ENCODE data around the gene ALK.
A peak's percentile ranks its signal among the peaks of the same experiment; 100 is the strongest.

ALK gene

DNA sequence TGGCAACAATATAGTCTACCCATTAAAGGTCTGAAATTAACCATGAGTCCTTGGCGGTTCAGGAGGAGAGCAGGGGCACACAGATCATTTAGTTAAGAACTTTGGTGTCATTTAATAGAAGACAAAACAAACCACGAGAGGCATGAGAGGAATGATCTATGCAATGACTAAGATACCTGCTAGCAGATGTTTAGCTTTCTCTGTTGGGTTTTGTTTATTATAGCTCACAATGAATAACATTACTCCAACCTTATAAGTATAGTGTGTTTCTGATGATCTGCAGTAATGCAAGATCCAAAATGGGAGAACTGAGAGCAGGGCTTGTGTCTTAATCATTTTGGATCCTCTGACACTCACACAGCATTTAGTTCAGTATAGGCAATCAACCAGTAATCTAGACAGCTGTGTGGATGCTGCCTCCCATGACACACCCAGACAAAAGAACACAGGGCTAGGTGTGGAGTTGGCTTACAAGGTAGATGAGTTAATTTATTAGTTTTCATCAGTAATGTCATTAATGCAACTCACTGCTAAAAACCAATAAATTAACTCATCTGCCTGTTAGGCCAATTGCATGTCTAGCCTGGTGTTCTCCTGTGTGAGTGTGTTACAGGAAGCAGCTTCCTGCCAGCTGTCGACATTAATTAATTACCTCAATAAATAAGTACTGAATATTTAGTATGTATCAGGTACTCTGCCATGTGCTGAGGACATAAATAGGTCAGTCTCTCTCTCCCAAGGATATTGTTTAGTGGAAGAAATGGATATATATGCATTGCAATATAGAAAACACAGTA is 713.8 kb downstream of the ALK start:
- DNase-seq (ENCODE audit: low read depth, low spot score): no peak
- no peak overlapping the region for H3K27ac ChIP-seq

GRCh38 chr2:29206941-29207340 is 714.4 kb downstream of the ALK start:
- no peak overlapping the region for H3K27ac ChIP-seq
- no peak for DNase-seq (ENCODE audit: low read depth, low spot score)

- no peak overlapping the region for H3K27ac ChIP-seq
- DNase-seq (ENCODE audit: low read depth, low spot score): no peak
Observed at GRCh38 chr2:29202819-29203495, 718.4 kb downstream of the ALK start.

GRCh38 chr2:29201979-29202378 is 719.4 kb downstream of the ALK start:
- DNase-seq (ENCODE audit: low read depth, low spot score): no peak
- H3K27ac ChIP-seq: no peak overlapping the region

GRCh38 chr2:29196792-29197788 is 724.3 kb downstream of the ALK start:
- peak overlapping the region; percentile 12 for H3K27ac ChIP-seq
- DNase-seq (ENCODE audit: low read depth, low spot score): peak; percentile 6

DNA sequence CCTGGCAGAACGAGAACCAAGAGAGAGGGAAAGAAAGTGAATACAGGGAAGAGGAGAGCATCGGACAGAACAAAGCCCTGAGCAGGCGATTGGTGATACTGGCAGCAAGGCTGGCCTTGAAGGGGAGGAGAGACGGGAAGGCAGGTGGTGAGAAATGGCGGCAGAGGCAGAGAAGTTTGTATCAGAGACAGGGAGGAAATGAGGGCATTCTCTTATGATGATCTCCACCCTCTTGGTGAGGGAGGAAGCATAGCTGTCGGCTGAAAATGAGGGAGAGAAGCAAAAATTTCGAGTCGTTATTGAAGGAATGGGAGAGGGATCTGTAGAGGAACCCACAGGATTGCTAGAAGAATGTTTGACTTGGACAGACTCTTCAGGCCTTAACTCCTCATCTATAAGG is 725.6 kb downstream of the ALK start:
- no peak overlapping the region for H3K27ac ChIP-seq
- no peak for DNase-seq (ENCODE audit: low read depth, low spot score)

- no peak for DNase-seq (ENCODE audit: low read depth, low spot score)
- no peak overlapping the region for H3K27ac ChIP-seq
Observed at GRCh38 chr2:29193681-29194080, 727.7 kb downstream of the ALK start.

- DNase-seq (ENCODE audit: low read depth, low spot score): no peak
- no peak overlapping the region for H3K27ac ChIP-seq
Observed at GRCh38 chr2:29193111-29193510, 728.3 kb downstream of the ALK start.

GRCh38 chr2:29192526-29192925 is 728.9 kb downstream of the ALK start:
- DNase-seq (ENCODE audit: low read depth, low spot score): no peak
- no peak overlapping the region for H3K27ac ChIP-seq

DNA sequence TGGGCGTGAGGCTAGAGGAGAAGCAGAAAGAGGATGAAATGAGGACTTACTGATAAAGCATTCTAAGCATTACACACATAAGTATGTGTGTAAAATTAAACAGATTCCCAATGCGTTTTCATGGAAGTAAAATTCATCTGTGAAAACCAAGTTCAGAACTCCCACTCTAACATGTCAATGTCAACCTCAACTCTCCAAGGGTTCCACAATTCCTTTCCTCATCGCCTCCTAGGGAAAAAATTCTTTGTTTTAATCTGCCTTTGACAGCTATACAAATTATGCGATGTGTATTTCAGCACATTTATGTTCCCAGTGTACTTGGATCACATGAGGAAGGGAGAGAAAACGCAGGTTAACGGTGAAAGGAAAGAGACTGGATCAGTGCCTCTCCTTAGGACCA is 729.6 kb downstream of the ALK start:
- no peak for DNase-seq (ENCODE audit: low read depth, low spot score)
- no peak overlapping the region for H3K27ac ChIP-seq

GRCh38 chr2:29189052-29189451 is 732.3 kb downstream of the ALK start:
- no peak for DNase-seq (ENCODE audit: low read depth, low spot score)
- H3K27ac ChIP-seq: no peak overlapping the region

DNA sequence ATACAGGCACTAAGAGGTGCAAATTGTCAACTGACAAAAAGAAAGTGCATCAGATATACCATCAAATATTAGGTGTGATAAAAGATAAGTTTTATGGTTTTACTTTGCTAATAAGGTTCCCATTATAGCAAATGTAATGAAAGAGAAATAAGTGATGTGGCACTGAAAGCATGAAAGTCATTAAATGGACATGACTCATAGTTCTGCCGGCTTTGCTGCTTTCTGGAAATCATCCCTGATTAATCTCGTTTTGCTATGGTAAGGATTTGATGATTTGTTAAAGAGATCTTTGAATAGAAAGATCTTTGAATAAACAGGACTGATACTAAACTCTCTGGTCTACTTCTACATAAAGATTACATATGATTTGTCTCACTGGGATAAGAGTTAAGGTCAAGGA is 733.5 kb downstream of the ALK start:
- H3K27ac ChIP-seq: no peak overlapping the region
- DNase-seq (ENCODE audit: low read depth, low spot score): no peak

DNA sequence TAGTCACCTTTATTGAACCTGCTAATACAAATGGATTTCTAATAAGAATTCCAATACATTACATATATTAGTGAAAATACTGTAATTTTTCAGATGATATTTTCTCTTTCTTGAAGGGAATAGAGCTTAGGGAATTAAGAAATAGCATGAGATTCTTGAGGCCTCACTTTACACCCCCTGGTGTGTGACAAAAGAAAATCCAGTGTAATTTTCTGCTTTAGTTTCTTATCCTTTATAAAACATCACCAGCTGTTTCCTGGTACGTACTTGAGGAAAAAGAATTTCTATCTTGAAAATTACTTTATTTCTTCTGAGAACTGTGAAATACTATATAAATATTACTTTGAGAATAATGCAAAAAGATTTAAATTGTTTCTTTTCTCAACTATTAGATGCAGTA is 734.6 kb downstream of the ALK start:
- H3K27ac ChIP-seq: no peak overlapping the region
- no peak for DNase-seq (ENCODE audit: low read depth, low spot score)

- no peak for DNase-seq (ENCODE audit: low read depth, low spot score)
- no peak overlapping the region for H3K27ac ChIP-seq
Observed at GRCh38 chr2:29184531-29184930, 736.9 kb downstream of the ALK start.

- no peak for DNase-seq (ENCODE audit: low read depth, low spot score)
- H3K27ac ChIP-seq: no peak overlapping the region
Observed at GRCh38 chr2:29182920-29183319, 738.5 kb downstream of the ALK start.

- no peak overlapping the region for H3K27ac ChIP-seq
- no peak for DNase-seq (ENCODE audit: low read depth, low spot score)
Observed at GRCh38 chr2:29182334-29182733, 739.1 kb downstream of the ALK start.

- DNase-seq (ENCODE audit: low read depth, low spot score): no peak
- no peak overlapping the region for H3K27ac ChIP-seq
Observed at GRCh38 chr2:29175338-29175737, 746.0 kb downstream of the ALK start.

- DNase-seq (ENCODE audit: low read depth, low spot score): no peak
- no peak overlapping the region for H3K27ac ChIP-seq
Observed at GRCh38 chr2:29174937-29175336, 746.4 kb downstream of the ALK start.

DNA sequence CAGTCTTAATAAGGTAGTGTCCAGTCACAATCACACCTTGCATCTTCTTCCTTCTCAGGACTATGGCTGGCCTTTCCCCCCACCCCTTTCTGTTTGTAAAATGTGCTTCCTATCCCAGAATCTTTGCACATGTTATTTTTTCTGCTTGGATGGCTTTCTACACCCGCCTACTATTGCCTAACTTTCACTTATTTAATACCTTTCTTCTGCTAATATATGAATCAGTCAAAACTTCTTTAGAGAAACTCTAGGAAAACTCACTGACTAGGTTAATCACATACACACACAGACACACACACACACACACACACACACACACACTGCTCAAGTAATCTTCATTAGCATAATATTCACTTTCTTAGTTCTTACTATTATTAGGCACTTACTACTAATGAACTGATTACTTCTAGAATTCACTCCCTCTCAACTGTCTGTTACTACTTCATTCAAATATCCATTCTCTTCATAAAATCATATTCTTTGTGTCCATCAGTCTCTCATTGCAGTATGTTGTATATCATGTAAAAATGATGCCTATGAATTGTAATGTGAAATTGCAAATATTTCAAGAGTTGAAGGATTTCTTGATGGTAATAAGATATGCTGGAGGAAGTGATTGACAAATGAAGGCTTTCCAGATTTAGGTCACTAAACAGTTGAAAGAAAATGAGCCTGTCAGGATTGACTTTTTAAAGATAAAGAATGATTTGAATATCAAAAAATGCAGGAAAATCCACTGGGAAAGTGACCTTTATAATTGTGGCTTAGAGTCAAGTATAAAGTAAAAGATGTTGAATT is 754.9 kb downstream of the ALK start:
- H3K27ac ChIP-seq: peak overlapping the region; percentile 47
- DNase-seq (ENCODE audit: low read depth, low spot score): peak; percentile 26
